BE2C (cell line): Measurements from ENCODE around the gene AFF4.

ENCODE experiments used
- DNase-seq: peaks from one replicate; pipeline ENCODE4 v3.0.0-alpha.2; 2020
- H3K27me3 ChIP-seq: fragments of 250-450 bp; sonication (Bioruptor Pico); 2 replicates; pipeline ENCODE4 v1.5.1; 2020; ENCODE audit warnings: mild to moderate bottlenecking
- H3K36me3 ChIP-seq: fragments of 250-450 bp; sonication (Bioruptor Pico); 2 replicates; pipeline ENCODE4 v1.5.1; 2020; ENCODE audit warnings: mild to moderate bottlenecking
- H3K4me1 ChIP-seq: fragments of 250-450 bp; sonication (Bioruptor Pico); 2 replicates; pipeline ENCODE4 v1.5.1; 2020
- H3K4me3 ChIP-seq: 2 replicates; pipeline ENCODE4 v1.5.1; 2011; ENCODE audit warnings: low read depth, low read length
- H3K9me3 ChIP-seq: fragments of 250-450 bp; sonication (Bioruptor Pico); 2 replicates; pipeline ENCODE4 v1.5.1; 2020
- CTCF ChIP-seq: IDR thresholded peaks from 2 replicates; pipeline ENCODE4 v1.5.1; 2012; ENCODE audit warnings: mild to moderate bottlenecking, low read depth, low read length

Gene AFF4

GRCh38 chr5:132915681-132916080, 47.8 kb downstream of the AFF4 start:
- Histone ChIP-seq H3K9me3 (no peaks in the 10 kb centered on the region), H3K4me3 (no peak overlapping the region), H3K4me1 (no peaks in the 10 kb centered on the region), H3K27me3 (no peaks in the 10 kb centered on the region), H3K36me3 (peaks cover 13% of the 10 kb centered on the region)
- no peak for TF ChIP-seq CTCF
- no peak for DNase-seq

GRCh38 chr5:132909702-132910101, 53.7 kb downstream of the AFF4 start:
- Histone ChIP-seq H3K27me3 (no peaks in the 10 kb centered on the region), H3K9me3 (no peaks in the 10 kb centered on the region), H3K4me1 (no peaks in the 10 kb centered on the region), H3K36me3 (peaks cover 19% of the 10 kb centered on the region), H3K4me3 (no peak overlapping the region)
- no peak for DNase-seq
- no peak for TF ChIP-seq CTCF

GRCh38 chr5:132907161-132907560, 56.3 kb downstream of the AFF4 start:
- no peaks in the 10 kb centered on the region for H3K27me3 ChIP-seq
- H3K9me3 ChIP-seq = no peaks in the 10 kb centered on the region
- no peaks in the 10 kb centered on the region for H3K4me1 ChIP-seq
- H3K36me3 ChIP-seq = peaks cover 9% of the 10 kb centered on the region
- no peak for DNase-seq
- no peak overlapping the region for H3K4me3 ChIP-seq
- TF ChIP-seq CTCF = no peak

GRCh38 chr5:132905938-132906337, 57.5 kb downstream of the AFF4 start:
- H3K4me1 ChIP-seq = no peaks in the 10 kb centered on the region
- no peak for DNase-seq
- H3K36me3 ChIP-seq = peaks cover 8% of the 10 kb centered on the region
- H3K27me3 ChIP-seq = no peaks in the 10 kb centered on the region
- no peak for TF ChIP-seq CTCF
- no peaks in the 10 kb centered on the region for H3K9me3 ChIP-seq
- no peak overlapping the region for H3K4me3 ChIP-seq

GRCh38 chr5:132901730-132902129, 61.7 kb downstream of the AFF4 start:
- no peak; the same call in 1 of the 2 replicates for TF ChIP-seq CTCF
- peaks cover 12% of the 10 kb centered on the region for H3K36me3 ChIP-seq

GRCh38 chr5:132901036-132901435, 62.4 kb downstream of the AFF4 start:
- no peak for TF ChIP-seq CTCF
- DNase-seq = no peak
- no peaks in the 10 kb centered on the region for H3K4me1 ChIP-seq
- no peaks in the 10 kb centered on the region for H3K27me3 ChIP-seq
- peaks cover 19% of the 10 kb centered on the region for H3K36me3 ChIP-seq
- no peaks in the 10 kb centered on the region for H3K9me3 ChIP-seq
- H3K4me3 ChIP-seq = no peak overlapping the region

More at GRCh38 chr5:132901730-132902129, 61.7 kb downstream of the AFF4 start:
- no peak for DNase-seq
- no peaks in the 10 kb centered on the region for H3K4me1 ChIP-seq
- no peaks in the 10 kb centered on the region for H3K9me3 ChIP-seq
- no peaks in the 10 kb centered on the region for H3K27me3 ChIP-seq
- no peak overlapping the region for H3K4me3 ChIP-seq
